Activated CD8-positive, alpha-beta memory T cell treated with anti-CD3 and anti-CD28 coated beads for 4 hours (primary cell): Measurements from ENCODE around the gene FSTL3.
"Not testable (repeated sequence)": the region's sequence is repeated elsewhere in the genome, so short reads cannot be mapped to it uniquely, and the experiment has no call there.

ENCODE experiments used
- DNase-seq, 2 donors: peaks; one replicate each; pipeline ENCODE4 v3.0.0-alpha.2; 2020; ENCODE audit warnings: low read depth in 2 of 2

Gene FSTL3

GRCh38 chr19:682678-683320, 6.6 kb downstream of the FSTL3 start:
- DNase-seq, result no peak

- DNase-seq, result no peak
Measured at GRCh38 chr19:685454-685931, 9.3 kb downstream of the FSTL3 start.

- DNase-seq, result no peak
Measured at GRCh38 chr19:686589-687297, 10.6 kb downstream of the FSTL3 start.

GRCh38 chr19:687569-688166, 11.5 kb downstream of the FSTL3 start:
- no peak for DNase-seq

GRCh38 chr19:688214-688613, 12.0 kb downstream of the FSTL3 start:
- no peak for DNase-seq

GRCh38 chr19:688992-689391, 12.8 kb downstream of the FSTL3 start:
- DNase-seq, result no peak

- DNase-seq, result no peak
Measured at GRCh38 chr19:690203-690602, 14.0 kb downstream of the FSTL3 start.

GRCh38 chr19:694481-695351, 18.5 kb downstream of the FSTL3 start:
- DNase-seq, result no peak

GRCh38 chr19:695352-695949, 19.3 kb downstream of the FSTL3 start, which contains the start of gene PRSS57:
Gene PRSS57, minus strand, starts transcription at chr19:695452. Its CDS starts 22 bp downstream, at chr19:695430.
- no peak for DNase-seq

GRCh38 chr19:698529-698928, 22.3 kb downstream of the FSTL3 start:
- not testable (repeated sequence) for DNase-seq

GRCh38 chr19:699885-700284, 23.7 kb downstream of the FSTL3 start:
- not testable (repeated sequence) for DNase-seq

GRCh38 chr19:702847-703246, 26.7 kb downstream of the FSTL3 start:
- not testable (repeated sequence) for DNase-seq

- no peak for DNase-seq
Measured at GRCh38 chr19:703329-703650, 27.1 kb downstream of the FSTL3 start.

GRCh38 chr19:703651-704446, 27.7 kb downstream of the FSTL3 start:
- DNase-seq, result peak; percentile 18 to 40

GRCh38 chr19:704447-704741, 28.2 kb downstream of the FSTL3 start:
- DNase-seq, result no peak

GRCh38 chr19:708154-709143, 32.3 kb downstream of the FSTL3 start, which contains the start of gene PALM:
Gene PALM, plus strand, starts transcription at chr19:708935. Its CDS starts 212 bp downstream, at chr19:709147.
- DNase-seq, result no peak

GRCh38 chr19:709196-709964, 33.2 kb downstream of the FSTL3 start:
- no peak for DNase-seq

GRCh38 chr19:709965-710571, 33.9 kb downstream of the FSTL3 start:
- no peak for DNase-seq
